WI38 (cell line): ENCODE data around the gene RABGAP1.

Experiments
- H3K4me3 ChIP-seq: 2 replicates; pipeline ENCODE4 v1.5.1; 2011; ENCODE audit warnings: low read depth, mild to moderate bottlenecking, control low read depth, low read length
- TF ChIP-seq, protein P1 (sequence below): IDR thresholded peaks from 2 replicates; pipeline ENCODE4 v1.5.1; 2012; ENCODE audit warnings: low read depth, mild to moderate bottlenecking, control low read depth, low read length

The RABGAP1 gene

DNA sequence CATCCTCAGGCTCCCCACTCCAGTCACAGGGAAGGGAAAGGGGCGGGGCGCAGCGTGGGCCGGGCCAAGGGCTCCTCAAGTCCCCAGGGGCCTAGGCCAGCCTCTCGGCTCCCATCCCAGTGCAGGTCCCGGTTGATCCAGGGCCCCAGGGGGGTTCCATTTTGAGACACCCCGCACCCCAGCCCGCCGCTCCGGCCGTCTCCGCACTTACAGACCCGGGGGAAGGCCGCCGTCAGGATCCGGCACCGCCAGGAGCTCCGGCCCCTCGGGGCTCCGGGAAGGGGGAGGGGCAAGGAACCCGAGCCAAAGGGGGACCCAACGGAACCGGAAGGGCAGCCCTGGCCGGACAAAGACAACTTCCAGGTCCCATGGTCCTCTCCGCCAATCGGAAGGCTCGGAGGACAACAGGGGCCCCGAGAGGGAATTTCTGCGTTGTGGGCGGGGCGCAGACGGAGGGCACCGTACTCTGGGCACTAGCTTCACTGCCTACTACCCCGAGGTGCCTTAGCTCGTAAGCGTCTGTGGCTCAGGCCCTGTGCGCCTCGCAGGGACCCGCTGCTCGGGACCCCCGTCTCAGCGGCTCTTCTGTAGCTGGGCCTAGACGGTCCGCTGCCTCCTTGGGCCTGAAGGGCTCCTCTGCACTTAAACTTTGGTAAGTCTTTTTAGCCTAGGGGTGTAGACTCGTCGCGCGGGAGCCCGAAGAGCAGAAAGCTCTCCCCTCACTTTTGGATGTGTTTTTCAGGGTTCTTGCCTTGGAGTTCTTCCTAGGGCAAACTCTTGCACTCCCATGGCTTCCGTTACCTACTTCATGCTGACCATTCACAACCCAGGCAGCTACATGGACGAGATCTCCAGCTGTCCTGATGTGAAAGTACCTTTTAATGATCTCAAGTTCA, 9.3 kb upstream of the RABGAP1 start, which contains the start of gene ZBTB26:
Gene ZBTB26 (minus strand): TSS at position 287 of the 896 bp plus-strand sequence. CDS start 11,578 bp downstream, outside the sequence.
- H3K4me3 ChIP-seq, result peak within 1 kb of the TSS; percentile 78
- TF ChIP-seq, protein P1, sequence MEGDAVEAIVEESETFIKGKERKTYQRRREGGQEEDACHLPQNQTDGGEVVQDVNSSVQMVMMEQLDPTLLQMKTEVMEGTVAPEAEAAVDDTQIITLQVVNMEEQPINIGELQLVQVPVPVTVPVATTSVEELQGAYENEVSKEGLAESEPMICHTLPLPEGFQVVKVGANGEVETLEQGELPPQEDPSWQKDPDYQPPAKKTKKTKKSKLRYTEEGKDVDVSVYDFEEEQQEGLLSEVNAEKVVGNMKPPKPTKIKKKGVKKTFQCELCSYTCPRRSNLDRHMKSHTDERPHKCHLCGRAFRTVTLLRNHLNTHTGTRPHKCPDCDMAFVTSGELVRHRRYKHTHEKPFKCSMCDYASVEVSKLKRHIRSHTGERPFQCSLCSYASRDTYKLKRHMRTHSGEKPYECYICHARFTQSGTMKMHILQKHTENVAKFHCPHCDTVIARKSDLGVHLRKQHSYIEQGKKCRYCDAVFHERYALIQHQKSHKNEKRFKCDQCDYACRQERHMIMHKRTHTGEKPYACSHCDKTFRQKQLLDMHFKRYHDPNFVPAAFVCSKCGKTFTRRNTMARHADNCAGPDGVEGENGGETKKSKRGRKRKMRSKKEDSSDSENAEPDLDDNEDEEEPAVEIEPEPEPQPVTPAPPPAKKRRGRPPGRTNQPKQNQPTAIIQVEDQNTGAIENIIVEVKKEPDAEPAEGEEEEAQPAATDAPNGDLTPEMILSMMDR, result no peak

DNA sequence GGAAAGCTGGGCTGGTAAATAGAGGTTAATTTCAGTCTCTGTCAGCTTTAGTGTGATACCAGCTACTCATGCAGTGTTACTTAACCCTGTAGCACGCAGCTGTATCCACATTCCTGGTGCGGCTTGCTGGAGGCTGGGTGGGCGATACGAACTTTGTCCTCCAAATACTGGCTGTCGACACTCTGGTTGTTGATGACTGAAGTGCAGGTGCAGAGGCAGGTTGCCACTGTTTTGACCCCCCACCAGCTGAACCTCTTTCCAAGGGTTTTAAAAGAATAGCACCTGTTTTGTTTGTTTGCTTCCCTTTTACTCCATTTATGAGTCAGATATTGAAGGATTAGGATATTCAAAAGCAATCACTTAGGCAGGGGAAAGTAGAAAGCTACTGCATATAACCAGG, 4.4 kb upstream of the RABGAP1 start:
- no peak overlapping the region for H3K4me3 ChIP-seq
- TF ChIP-seq, protein P1, result no peak

DNA sequence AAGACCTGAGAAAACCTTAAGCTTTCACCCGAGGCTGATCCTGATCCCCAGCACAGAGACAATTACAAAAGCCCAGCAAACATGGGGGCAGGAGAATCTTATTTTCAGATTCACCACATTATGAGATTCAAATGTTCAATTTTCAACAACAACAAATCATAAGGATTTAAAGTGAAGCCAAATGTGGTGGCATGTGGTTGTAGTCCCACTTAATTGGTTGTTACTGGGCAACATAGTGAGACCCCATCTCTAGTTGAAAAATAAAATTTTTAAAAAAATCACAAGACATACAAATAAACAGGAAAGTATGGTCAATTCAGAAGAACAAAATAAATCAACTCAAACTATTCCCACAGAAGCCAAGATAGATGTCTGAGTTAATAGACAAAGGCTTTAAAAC, 3.9 kb upstream of the RABGAP1 start:
- TF ChIP-seq, protein P1, result no peak
- H3K4me3 ChIP-seq, result no peak overlapping the region

DNA sequence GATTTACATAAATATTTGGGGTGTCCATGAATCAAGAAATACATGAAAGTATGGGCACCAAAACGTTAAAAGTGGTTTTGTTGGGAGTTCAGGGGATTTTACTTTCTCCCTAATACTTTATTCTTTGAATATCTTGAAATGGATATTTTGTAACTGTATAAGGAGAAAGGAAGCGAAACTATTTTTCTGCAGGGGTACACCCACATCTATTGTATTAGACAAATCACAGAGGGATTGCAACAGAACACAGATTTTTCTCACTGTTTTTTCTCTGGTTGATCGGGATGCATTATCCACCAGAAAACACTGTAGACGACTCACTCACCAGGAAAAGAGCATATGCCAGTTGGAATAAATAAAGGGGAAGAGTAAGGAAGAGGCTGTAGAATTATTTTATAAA, 1.2 kb upstream of the RABGAP1 start:
- TF ChIP-seq, protein P1, result no peak
- H3K4me3 ChIP-seq, result no peak overlapping the region

DNA sequence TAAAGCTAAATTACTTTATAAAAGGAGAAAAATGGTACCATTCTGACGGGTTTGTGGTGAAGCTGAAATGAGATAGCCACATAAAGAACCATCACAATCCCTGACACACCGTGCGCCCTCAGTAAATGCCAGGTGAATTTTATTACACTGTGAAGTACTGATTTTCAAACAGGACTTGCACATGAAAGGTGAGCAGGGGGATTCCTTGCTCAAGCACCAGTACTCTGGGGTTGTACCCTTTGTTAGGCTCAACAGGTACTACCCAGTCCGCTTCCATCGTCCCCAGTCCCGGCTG, 419 bp upstream of the RABGAP1 start:
- peak overlapping the region; percentile 29 for H3K4me3 ChIP-seq
- TF ChIP-seq, protein P1, result no peak

DNA sequence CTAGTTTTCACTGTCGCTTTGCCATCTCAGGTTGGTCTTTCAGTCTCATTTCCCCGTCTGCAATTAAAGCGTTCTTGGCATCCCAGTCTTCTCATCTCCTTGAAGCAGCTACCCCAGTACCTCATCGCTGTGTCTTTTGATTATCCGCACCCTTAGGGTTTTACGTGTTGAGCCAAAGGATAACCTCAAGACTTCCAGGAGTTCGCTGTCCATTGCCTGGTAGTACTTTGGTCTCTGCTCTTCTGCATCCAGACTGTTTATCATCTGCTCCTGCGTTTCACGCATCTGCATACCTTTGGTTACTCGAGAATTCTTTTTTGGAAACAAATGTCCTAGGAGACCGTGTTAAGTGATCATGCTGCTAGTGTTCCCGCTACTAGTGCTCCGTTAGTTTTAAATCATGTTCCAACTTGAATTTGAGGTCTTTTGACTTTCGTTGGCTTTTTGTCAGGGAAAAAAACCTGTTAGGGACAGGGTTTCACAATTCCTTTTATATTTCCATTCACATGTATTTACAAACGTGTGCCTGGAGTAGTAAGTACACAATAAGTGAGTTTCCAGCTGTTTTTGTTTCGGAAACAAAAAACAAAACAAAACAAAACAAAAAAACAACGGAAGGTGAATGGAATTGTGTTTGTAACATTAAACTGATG, 888 bp downstream of the RABGAP1 start:
- H3K4me3 ChIP-seq, result peak overlapping the region; percentile 93
- TF ChIP-seq, protein P1, result no peak
